CD4-positive, alpha-beta T cell treated with Interleukin-2 at 100 ng/mL for 4 hours (primary cell): ENCODE data around the gene KCNIP3.
"Not testable (repeated sequence)": the region's sequence is repeated elsewhere in the genome, so short reads cannot be mapped to it uniquely, and the experiment has no call there.

ENCODE experiments used
- DNase-seq: peaks from one replicate; pipeline ENCODE4 v3.0.0-alpha.2; 2020; ENCODE audit warnings: low spot score

KCNIP3 gene

GRCh38 chr2:95415138-95415537 is 118.0 kb downstream of the KCNIP3 start:
- DNase-seq: not testable (repeated sequence)

GRCh38 chr2:95415561-95415960 is 118.4 kb downstream of the KCNIP3 start:
- not testable (repeated sequence) for DNase-seq

- not testable (repeated sequence) for DNase-seq
Observed at GRCh38 chr2:95427196-95427867, 130.2 kb downstream of the KCNIP3 start.

- DNase-seq: not testable (repeated sequence)
Observed at GRCh38 chr2:95429748-95430467, 132.8 kb downstream of the KCNIP3 start.

- DNase-seq: not testable (repeated sequence)
Observed at GRCh38 chr2:95433373-95433772, 136.2 kb downstream of the KCNIP3 start.

- not testable (repeated sequence) for DNase-seq
Observed at GRCh38 chr2:95433973-95434372, 136.8 kb downstream of the KCNIP3 start.

GRCh38 chr2:95434507-95435076 is 137.4 kb downstream of the KCNIP3 start:
- DNase-seq: not testable (repeated sequence)

- not testable (repeated sequence) for DNase-seq
Observed at GRCh38 chr2:95435162-95435871, 138.2 kb downstream of the KCNIP3 start.
